ENCODE data around the gene GFPT1. TPM values are rescaled to one million over a fixed set of nuclear protein-coding genes. Genes with fewer than 3 reads are reported as not detected.

Gene GFPT1
- total and polyA plus RNA-seq, 2 donors from 2014 or later, result 9.5 to 43.1 TPM

GRCh38 chr2:69369802-69370201 is 17.2 kb downstream of the GFPT1 start:
- Histone ChIP-seq H3K36me3 (ENCODE audit: control insufficient read depth in 2 of 3, insufficient read depth in 3 of 3, low read length in 3 of 3) (peaks cover 9 to 23% (median 20%) of the 10 kb centered on the region in 3 donors), H3K9ac (ENCODE audit: low read length in 3 of 3) (no peak overlapping the region), H3K9me3 (ENCODE audit: control insufficient read depth in 2 of 3, insufficient read depth in 1 of 3, low read length in 3 of 3) (no peaks in the 10 kb centered on the region), H3K4me3 (ENCODE audit: low read length in 3 of 3) (no peak overlapping the region), H3K27ac (ENCODE audit: low read depth in 2 of 2, low read length in 2 of 2) (no peak overlapping the region), H3K4me1 (ENCODE audit: control insufficient read depth in 2 of 3, insufficient read depth in 2 of 3, low read depth in 1 of 3, low read length in 3 of 3) (no peaks in the 10 kb centered on the region), H3K27me3 (ENCODE audit: control insufficient read depth, insufficient read depth, low read length) (no peaks in the 10 kb centered on the region)
- TF ChIP-seq, protein P1, sequence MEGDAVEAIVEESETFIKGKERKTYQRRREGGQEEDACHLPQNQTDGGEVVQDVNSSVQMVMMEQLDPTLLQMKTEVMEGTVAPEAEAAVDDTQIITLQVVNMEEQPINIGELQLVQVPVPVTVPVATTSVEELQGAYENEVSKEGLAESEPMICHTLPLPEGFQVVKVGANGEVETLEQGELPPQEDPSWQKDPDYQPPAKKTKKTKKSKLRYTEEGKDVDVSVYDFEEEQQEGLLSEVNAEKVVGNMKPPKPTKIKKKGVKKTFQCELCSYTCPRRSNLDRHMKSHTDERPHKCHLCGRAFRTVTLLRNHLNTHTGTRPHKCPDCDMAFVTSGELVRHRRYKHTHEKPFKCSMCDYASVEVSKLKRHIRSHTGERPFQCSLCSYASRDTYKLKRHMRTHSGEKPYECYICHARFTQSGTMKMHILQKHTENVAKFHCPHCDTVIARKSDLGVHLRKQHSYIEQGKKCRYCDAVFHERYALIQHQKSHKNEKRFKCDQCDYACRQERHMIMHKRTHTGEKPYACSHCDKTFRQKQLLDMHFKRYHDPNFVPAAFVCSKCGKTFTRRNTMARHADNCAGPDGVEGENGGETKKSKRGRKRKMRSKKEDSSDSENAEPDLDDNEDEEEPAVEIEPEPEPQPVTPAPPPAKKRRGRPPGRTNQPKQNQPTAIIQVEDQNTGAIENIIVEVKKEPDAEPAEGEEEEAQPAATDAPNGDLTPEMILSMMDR (IDR thresholded peaks at IDR 0.05; ENCODE audit: borderline replicate concordance, extremely low read depth, insufficient read depth), result no peak
- intact Hi-C loops (cut with DNase I), result no loop called here
- FAIRE-seq, result no peak
- DNase-seq, result no peak

DNA sequence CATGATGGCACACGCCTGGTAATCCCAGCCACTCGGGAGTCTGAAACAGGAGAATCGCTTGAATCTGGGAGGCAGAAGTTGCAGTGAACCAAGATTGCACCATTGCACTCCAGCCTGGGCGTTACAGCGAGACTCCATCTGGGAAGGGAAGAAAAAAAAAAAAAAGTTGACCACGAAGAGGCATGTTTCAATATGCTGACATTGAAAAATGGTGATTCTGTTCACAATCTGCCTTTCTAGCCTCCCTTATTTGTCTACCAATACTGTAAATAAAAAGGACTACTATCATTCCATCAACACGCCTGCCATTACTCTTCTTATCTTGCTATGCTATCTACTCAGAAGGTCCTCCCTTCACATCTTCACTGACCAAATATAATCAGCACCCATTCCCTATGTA is 18.4 kb downstream of the GFPT1 start:
- Histone ChIP-seq H3K27me3 (ENCODE audit: control insufficient read depth, insufficient read depth, low read length) (no peaks in the 10 kb centered on the region), H3K4me3 (ENCODE audit: low read length in 3 of 3) (no peak overlapping the region), H3K36me3 (ENCODE audit: control insufficient read depth in 2 of 3, insufficient read depth in 3 of 3, low read length in 3 of 3) (peaks cover 9 to 23% (median 20%) of the 10 kb centered on the region in 3 donors), H3K9me3 (ENCODE audit: control insufficient read depth in 2 of 3, insufficient read depth in 1 of 3, low read length in 3 of 3) (no peaks in the 10 kb centered on the region), H3K4me1 (ENCODE audit: control insufficient read depth in 2 of 3, insufficient read depth in 2 of 3, low read depth in 1 of 3, low read length in 3 of 3) (no peaks in the 10 kb centered on the region), H3K27ac (ENCODE audit: low read depth in 2 of 2, low read length in 2 of 2) (no peak overlapping the region), H3K9ac (ENCODE audit: low read length in 3 of 3) (no peak overlapping the region)
- DNase-seq (no peak), FAIRE-seq (no peak)
- intact Hi-C loops (cut with DNase I), result no loop called here
- TF ChIP-seq, protein P1 (IDR thresholded peaks at IDR 0.05; ENCODE audit: borderline replicate concordance, extremely low read depth, insufficient read depth), result no peak

GRCh38 chr2:69359371-69359770 is 27.7 kb downstream of the GFPT1 start:
- H3K9ac ChIP-seq (ENCODE audit: low read length in 3 of 3), result no peak overlapping the region
- no peak for FAIRE-seq
- no peak for DNase-seq
- no peaks in the 10 kb centered on the region for H3K4me1 ChIP-seq (ENCODE audit: control insufficient read depth in 2 of 3, insufficient read depth in 2 of 3, low read depth in 1 of 3, low read length in 3 of 3)
- peaks cover 14 to 19% (median 14%) of the 10 kb centered on the region in 3 donors for H3K36me3 ChIP-seq (ENCODE audit: control insufficient read depth in 2 of 3, insufficient read depth in 3 of 3, low read length in 3 of 3)
- intact Hi-C loops (cut with DNase I), result no loop called here
- no peak overlapping the region for H3K4me3 ChIP-seq (ENCODE audit: low read length in 3 of 3)
- H3K27me3 ChIP-seq (ENCODE audit: control insufficient read depth, insufficient read depth, low read length), result no peaks in the 10 kb centered on the region
- TF ChIP-seq, protein P1 (IDR thresholded peaks at IDR 0.05; ENCODE audit: borderline replicate concordance, extremely low read depth, insufficient read depth), result no peak
- no peaks in the 10 kb centered on the region for H3K9me3 ChIP-seq (ENCODE audit: control insufficient read depth in 2 of 3, insufficient read depth in 1 of 3, low read length in 3 of 3)
- no peak overlapping the region for H3K27ac ChIP-seq (ENCODE audit: low read depth in 2 of 2, low read length in 2 of 2)

DNA sequence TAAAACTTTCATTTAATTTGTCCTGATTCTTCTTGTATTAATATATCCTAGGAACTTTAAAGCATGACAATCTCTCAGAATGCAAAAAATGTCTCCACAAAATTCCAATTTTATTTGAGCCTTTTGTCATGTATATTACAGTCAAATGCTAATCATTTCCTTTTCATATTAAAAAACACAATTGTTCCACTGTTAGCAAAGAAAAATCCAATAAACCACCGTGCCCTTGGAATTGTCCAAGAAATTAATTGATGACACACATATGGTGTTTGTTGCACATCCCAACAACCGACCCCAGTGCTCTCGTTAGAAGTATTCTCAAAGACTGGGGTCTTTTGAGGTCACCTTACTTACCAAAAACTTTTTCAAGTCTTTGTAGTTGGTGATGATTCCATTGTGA is 28.1 kb downstream of the GFPT1 start:
- H3K9me3 ChIP-seq (ENCODE audit: control insufficient read depth in 2 of 3, insufficient read depth in 1 of 3, low read length in 3 of 3), result no peaks in the 10 kb centered on the region
- FAIRE-seq (no peak), DNase-seq (no peak)
- intact Hi-C loops (cut with DNase I), result no loop called here
- H3K4me1 ChIP-seq (ENCODE audit: control insufficient read depth in 2 of 3, insufficient read depth in 2 of 3, low read depth in 1 of 3, low read length in 3 of 3), result no peaks in the 10 kb centered on the region
- H3K27me3 ChIP-seq (ENCODE audit: control insufficient read depth, insufficient read depth, low read length), result no peaks in the 10 kb centered on the region
- H3K4me3 ChIP-seq (ENCODE audit: low read length in 3 of 3), result no peak overlapping the region
- H3K27ac ChIP-seq (ENCODE audit: low read depth in 2 of 2, low read length in 2 of 2), result no peak overlapping the region
- TF ChIP-seq, protein P1 (IDR thresholded peaks at IDR 0.05; ENCODE audit: borderline replicate concordance, extremely low read depth, insufficient read depth), result no peak
- H3K36me3 ChIP-seq (ENCODE audit: control insufficient read depth in 2 of 3, insufficient read depth in 3 of 3, low read length in 3 of 3), result peaks cover 14 to 19% (median 14%) of the 10 kb centered on the region in 3 donors
- H3K9ac ChIP-seq (ENCODE audit: low read length in 3 of 3), result no peak overlapping the region
